ENCODE data around the gene HOOK2.

GRCh38 chr19:12745166-12745897 is 30.0 kb downstream of the HOOK2 start:
- no peak for TF ChIP-seq CTCF (IDR thresholded peaks at IDR 0.05; ENCODE audit: low read depth, low read length, poor library complexity, severe bottlenecking)
- no peak for TF ChIP-seq EZH2phosphoT487 (IDR thresholded peaks at IDR 0.05; ENCODE audit: borderline replicate concordance, low read length)
